IMR-90 (cell line): ENCODE measurements around the gene PCYT2. TPM values are rescaled to one million over a fixed set of nuclear protein-coding genes. Genes with fewer than 3 reads are reported as not detected.

Experiments used
- ATAC-seq: fragments of 200-7000 bp; cut with Tn5 transposase; 2 replicates; pipeline ENCODE4 v1.9.1; 2020; ENCODE audit warnings: low read depth, mild to moderate bottlenecking, moderate library complexity
- BruUV-seq: library from RNA; stranded (reverse); fragments of 400-500 nt; replicated peaks from 2 replicates; lab custom pipeline; 2021; lab: Mats Ljungman, UMichigan
- CTCF ChIA-PET: fragments of 300-600 bp; formaldehyde crosslinking; extraction: SDS; loops from one replicate; lab custom pipeline; 2021; ENCODE audit warnings: antibody characterized with exemption; lab: Yijun Ruan, JAX
- POLR2A ChIA-PET: fragments of 300-600 bp; sonication (Branson Sonifier 250); formaldehyde crosslinking; loops from one replicate; lab custom pipeline; 2022; ENCODE audit warnings: antibody characterized with exemption; ENCODE audit not compliant: unreplicated experiment; lab: Charles Lee
- DNase-seq: peaks from one replicate; pipeline ENCODE4 v3.0.0; 2013
- H2AFZ ChIP-seq: replicated peaks from 2 replicates; pipeline ENCODE3; 2013; ENCODE audit warnings: low read length, mild to moderate bottlenecking; ENCODE audit not compliant: poor library complexity
- H2AK5ac ChIP-seq: 2 replicates; pipeline ENCODE4 v1.6.1; 2013; ENCODE audit warnings: low read depth, low read length, inconsistent platforms
- H2AK9ac ChIP-seq: replicated peaks from 2 replicates; pipeline ENCODE3; 2013; ENCODE audit warnings: mild to moderate bottlenecking, low read depth, low read length, moderate library complexity; ENCODE audit not compliant: poor library complexity
- H2BK120ac ChIP-seq: 2 replicates; pipeline ENCODE4 v1.6.1; 2013; ENCODE audit warnings: low read depth, low read length, inconsistent platforms
- H2BK15ac ChIP-seq: 3 replicates; pipeline ENCODE4 v1.6.1; 2013; ENCODE audit warnings: low read depth, low read length, inconsistent platforms
- H2BK20ac ChIP-seq: 2 replicates; pipeline ENCODE4 v1.6.1; 2013; ENCODE audit warnings: low read depth, mild to moderate bottlenecking, inconsistent platforms, low read length, moderate library complexity
- H2BK5ac ChIP-seq: 2 replicates; pipeline ENCODE4 v1.6.1; 2013; ENCODE audit warnings: mild to moderate bottlenecking, low read depth, low read length, inconsistent platforms; ENCODE audit not compliant: poor library complexity, severe bottlenecking
- H3K14ac ChIP-seq: replicated peaks from 2 replicates; pipeline ENCODE4 v1.6.1; 2013; ENCODE audit warnings: low read depth, low read length, inconsistent platforms
- H3K18ac ChIP-seq: 2 replicates; pipeline ENCODE4 v1.6.1; 2013; ENCODE audit warnings: low read depth, low read length, control low read depth
- H3K23ac ChIP-seq: 2 replicates; pipeline ENCODE4 v1.6.1; 2013; ENCODE audit warnings: low read depth, low read length, inconsistent platforms
- H3K27ac ChIP-seq: 2 replicates; pipeline ENCODE4 v1.5.1; 2013; ENCODE audit warnings: mild to moderate bottlenecking, control low read depth, low read length; ENCODE audit not compliant: insufficient read depth
- H3K27me3 ChIP-seq: 2 replicates; pipeline ENCODE4 v1.6.1; 2013; ENCODE audit warnings: low read length; ENCODE audit not compliant: control insufficient read depth, insufficient read depth
- H3K36me3 ChIP-seq: 2 replicates; pipeline ENCODE4 v1.6.1; 2013; ENCODE audit warnings: low read length, mixed read lengths; ENCODE audit not compliant: control insufficient read depth, insufficient read depth
- H3K4ac ChIP-seq: 2 replicates; pipeline ENCODE4 v1.6.1; 2013; ENCODE audit warnings: low read depth, low read length, inconsistent platforms
- H3K4me1 ChIP-seq: 2 replicates; pipeline ENCODE4 v1.6.1; 2013; ENCODE audit warnings: low read length, mixed read lengths; ENCODE audit not compliant: control insufficient read depth, insufficient read depth
- H3K4me2 ChIP-seq: 2 replicates; pipeline ENCODE4 v1.6.1; 2013; ENCODE audit warnings: low read depth, mild to moderate bottlenecking, control low read depth, low read length, moderate library complexity
- H3K4me3 ChIP-seq: 2 replicates; pipeline ENCODE4 v1.5.1; 2013; ENCODE audit warnings: low read depth, mild to moderate bottlenecking, control low read depth, low read length, moderate library complexity; ENCODE audit not compliant: insufficient read depth
- H3K56ac ChIP-seq: 2 replicates; pipeline ENCODE4 v1.6.1; 2013; ENCODE audit warnings: low read length, inconsistent platforms; ENCODE audit not compliant: insufficient read depth; ENCODE audit errors: extremely low read depth
- H3K79me1 ChIP-seq, 2 experiments: 2 replicates each; pipeline ENCODE4 v1.6.1; 2013; ENCODE audit warnings: low read length in 2 of 2, inconsistent platforms in 1 of 2, low read depth in 1 of 2
- H3K9ac ChIP-seq: 2 replicates; pipeline ENCODE4 v1.6.1; 2013; ENCODE audit warnings: low read depth, low read length, control low read depth
- H3K9me1 ChIP-seq: 2 replicates; pipeline ENCODE4 v1.6.1; 2013; ENCODE audit warnings: low read length, inconsistent platforms; ENCODE audit not compliant: insufficient read depth
- H3K9me3 ChIP-seq: 2 replicates; pipeline ENCODE4 v1.6.1; 2013; ENCODE audit warnings: low read length; ENCODE audit not compliant: control insufficient read depth, insufficient read depth
- H4K20me1 ChIP-seq: 2 replicates; pipeline ENCODE4 v1.6.1; 2013; ENCODE audit warnings: low read length, inconsistent platforms; ENCODE audit not compliant: insufficient read depth
- H4K5ac ChIP-seq: 2 replicates; pipeline ENCODE4 v1.6.1; 2013; ENCODE audit warnings: mild to moderate bottlenecking, low read depth, low read length, control low read depth
- H4K8ac ChIP-seq, 2 experiments: 2 replicates each; pipeline ENCODE4 v1.6.1; 2013; ENCODE audit warnings: low read depth in 2 of 2, low read length in 2 of 2, control low read depth in 1 of 2, inconsistent platforms in 1 of 2
- H4K91ac ChIP-seq: 2 replicates; pipeline ENCODE4 v1.6.1; 2013; ENCODE audit warnings: low read depth, low read length, inconsistent platforms; ENCODE audit not compliant: insufficient read depth
- CEBPB ChIP-seq: IDR thresholded peaks from 2 replicates; pipeline ENCODE4 v1.6.1; 2012; ENCODE audit warnings: low read depth, low read length, improper control_type of control experiment
- MXI1 ChIP-seq: IDR thresholded peaks from 2 replicates; pipeline ENCODE4 v1.6.1; 2012; ENCODE audit warnings: low read depth, mild to moderate bottlenecking, low read length, moderate library complexity, borderline replicate concordance
- POLR2A ChIP-seq: IDR thresholded peaks from 2 replicates; pipeline ENCODE4 v1.6.1; 2012; ENCODE audit warnings: mild to moderate bottlenecking, low read depth, low read length
- WGBS, 2 experiments: methylation state at CpG; one replicate each; pipeline versions ENCODE4 v1.1.5 to v1.1.7; 2013; ENCODE audit warnings: missing lambda C conversion rate in 2 of 2; ENCODE audit not compliant: insufficient read length in 1 of 2; ENCODE audit errors: extremely low coverage in 2 of 2; 5-methylcytosine and 5-hydroxymethylcytosine counted together
- dilution Hi-C: fragments of 300-500 bp; cut with HindIII; formaldehyde crosslinking; loops from one replicate; pipeline ENCODE4 v1.14.3; 2018; ENCODE audit warnings: low sequenced_read_pairs; ENCODE audit not compliant: unreplicated experiment
- in situ Hi-C: fragments of 300-500 bp; cut with MboI; formaldehyde crosslinking; loops from 3 replicates; pipeline ENCODE4 v1.14.3; 2019; ENCODE audit warnings: low sequenced_read_pairs, inconsistent platforms, mixed read lengths
- intact Hi-C: fragments of 100-400 bp; cut with micrococcal nuclease; formaldehyde crosslinking; loops from 2 replicates; pipeline ENCODE4 v1.10.0; 2022
- polyA plus RNA-seq, 3 experiments: library from polyadenylated mRNA; depleted of rRNA; stranded (reverse); fragments of >200 nt; gene quantifications; 2 replicates each; pipeline ENCODE4 v1.2.3, GENCODE V29; 2012; ENCODE audit warnings: low replicate concordance in 1 of 3
- total RNA-seq: library from RNA; depleted of rRNA; stranded (reverse); fragments of >200 nt; gene quantifications from 2 replicates; pipeline ENCODE4 v1.2.3, GENCODE V29; 2012

PCYT2 gene
- total and polyA plus RNA-seq, 2 of the 4 experiments (the other 2 are of a cell fraction): 37.3 to 38.5 TPM

DNA sequence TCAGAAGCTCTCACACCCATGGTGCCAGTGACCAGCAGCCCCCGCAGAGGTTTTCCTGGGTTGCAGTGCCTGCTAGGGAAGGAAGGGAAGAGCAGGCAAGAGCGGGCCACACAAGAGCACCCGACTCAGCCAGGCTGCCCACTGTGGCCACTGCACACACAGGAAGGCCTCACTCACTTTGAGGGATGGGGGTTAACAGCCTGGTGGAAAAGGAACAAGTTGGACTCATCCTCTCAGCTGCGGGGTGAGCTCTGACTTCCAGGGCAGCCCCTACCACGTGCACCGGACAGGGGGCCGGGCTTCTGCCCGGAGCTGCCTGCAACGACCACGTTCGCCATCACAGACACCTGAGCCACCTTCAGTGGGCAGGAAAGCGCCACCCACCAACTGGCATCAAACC, 59.0 kb downstream of the PCYT2 start:
- no peak overlapping the region for H3K27ac ChIP-seq
- H2BK5ac ChIP-seq: no peak overlapping the region
- no peak overlapping the region for H3K14ac ChIP-seq
- intact Hi-C loops (no loop called here), in situ Hi-C loops (no loop called here), dilution Hi-C loops (no loop called here)
- POLR2A ChIA-PET: no interaction called here
- peaks cover 7% of the 10 kb centered on the region; the same call in 1 of the 2 replicates for H3K9me1 ChIP-seq
- TF ChIP-seq CEBPB: no peak
- no peak for TF ChIP-seq POLR2A
- no peak for TF ChIP-seq MXI1
- H3K79me1 ChIP-seq: peaks cover 9 to 69% of the 10 kb centered on the region in 2 experiments
- no peak overlapping the region for H2BK15ac ChIP-seq
- H3K36me3 ChIP-seq: peaks cover 62% of the 10 kb centered on the region
- peaks cover 57% of the 10 kb centered on the region for H4K20me1 ChIP-seq
- BruUV-seq: no TSS peak
- no peaks in the 10 kb centered on the region for H3K9me3 ChIP-seq
- H3K18ac ChIP-seq: no peak overlapping the region
- H2BK20ac ChIP-seq: no peak overlapping the region
- H3K4me1 ChIP-seq: no peaks in the 10 kb centered on the region
- no peak overlapping the region for H3K4me2 ChIP-seq
- no peak overlapping the region for H3K23ac ChIP-seq
- ATAC-seq (no peak), DNase-seq (no peak)
- H4K5ac ChIP-seq: no peak overlapping the region
- H3K9ac ChIP-seq: no peak overlapping the region
- H2AFZ ChIP-seq: no peak overlapping the region
- no peaks in the 10 kb centered on the region for H3K27me3 ChIP-seq
- H2BK120ac ChIP-seq: no peak overlapping the region
- H3K56ac ChIP-seq: no peak overlapping the region
- no peak overlapping the region for H2AK9ac ChIP-seq
- CTCF ChIA-PET: no interaction called here
- 100% methylated on average over 8 of the region's 12 CpGs; no CpG with 5 or more reads in 1 of the 2 experiments for WGBS, 2 experiments
- H4K91ac ChIP-seq: no peak overlapping the region
- no peak overlapping the region for H3K4ac ChIP-seq
- no peak overlapping the region for H3K4me3 ChIP-seq
- H2AK5ac ChIP-seq: no peak overlapping the region
- no peak overlapping the region for H4K8ac ChIP-seq
